K562 (cell line): Measurements from ENCODE around the gene CMTM5. TPM values are rescaled to one million over a fixed set of nuclear protein-coding genes. Genes with fewer than 3 reads are reported as not detected.
"Not testable (repeated sequence)": the region's sequence is repeated elsewhere in the genome, so short reads cannot be mapped to it uniquely, and the experiment has no call there.

Experiments
- ATAC-seq: fragments of 200-7000 bp; cut with Tn5 transposase; 3 replicates; pipeline ENCODE4 v1.9.1; 2020; ENCODE audit warnings: moderate library complexity
- BruUV-seq: library from RNA; stranded (reverse); fragments of 400-500 nt; replicated peaks from 2 replicates; lab custom pipeline; 2021; lab: Mats Ljungman, UMichigan
- CTCF ChIA-PET: fragments of 300-600 bp; formaldehyde crosslinking; extraction: SDS; loops from one replicate; lab custom pipeline; 2021; ENCODE audit warnings: low intra/inter-chr PET ratio; lab: Yijun Ruan, JAX
- POLR2A ChIA-PET: fragments of 300-600, 350-650 bp; sonication (Branson Sonifier 250); formaldehyde crosslinking; extraction: SDS; loops from one replicate; lab custom pipeline; 2021; ENCODE audit warnings: antibody characterized with exemption, inconsistent platforms; lab: Yijun Ruan, JAX
- DNase-seq, 4 experiments: peaks; one replicate each; pipeline versions ENCODE4 v3.0.0 to v3.0.0-alpha.2; 2011 to 2018; ENCODE audit warnings: low spot score in 3 of 4, mixed read lengths in 3 of 4; ENCODE audit errors: extremely low read depth in 1 of 4
- FAIRE-seq: peaks from 2 replicates; lab custom pipeline; 2011; peaks lifted over from hg19 to GRCh38; lab: Jason Lieb, UNC
- H2AFZ ChIP-seq: 2 replicates; pipeline ENCODE4 v1.6.0; 2011; ENCODE audit warnings: low read depth, low read length, control low read depth, inconsistent platforms
- H3K27ac ChIP-seq: fragments of 200-600 bp; 3 replicates; pipeline ENCODE4 v1.8.0; 2011; ENCODE audit warnings: low read depth, mild to moderate bottlenecking, control low read depth, inconsistent platforms, low read length, moderate library complexity, mixed read lengths; ENCODE audit errors: extremely low read depth
- H3K27me3 ChIP-seq, 2 experiments: fragments of 300-600 bp in 1 of 2; 2 replicates in 1 of 2; 3 replicates in 1 of 2; pipeline versions ENCODE4 v1.6.0 to v1.8.0; 2011; ENCODE audit warnings: inconsistent platforms in 2 of 2, low read length in 2 of 2, mild to moderate bottlenecking in 1 of 2, mixed read lengths in 1 of 2, moderate library complexity in 1 of 2; ENCODE audit not compliant: control insufficient read depth in 2 of 2, insufficient read depth in 2 of 2
- H3K36me3 ChIP-seq: fragments of 300-600 bp; 3 replicates; pipeline ENCODE4 v1.8.0; 2011; ENCODE audit warnings: mild to moderate bottlenecking, low read length, inconsistent platforms; ENCODE audit not compliant: control insufficient read depth, insufficient read depth
- H3K4me1 ChIP-seq, 2 experiments: fragments of 200-600 bp in 1 of 2; replicated peaks in 1 of 2; 2 replicates in 1 of 2; 3 replicates in 1 of 2; pipeline versions ENCODE4 v1.5.1 to v1.8.0; 2011; ENCODE audit warnings: inconsistent platforms in 2 of 2, low read length in 2 of 2, mild to moderate bottlenecking in 1 of 2, mixed read lengths in 1 of 2, moderate library complexity in 1 of 2; ENCODE audit not compliant: control insufficient read depth in 2 of 2, insufficient read depth in 2 of 2
- H3K4me2 ChIP-seq: 2 replicates; pipeline ENCODE4 v1.6.1; 2011; ENCODE audit warnings: low read length, control low read depth, inconsistent platforms, mixed read lengths; ENCODE audit not compliant: insufficient read depth
- H3K4me3 ChIP-seq: fragments of 200-600 bp; sonication (generic), shearing (Covaris generic); 2 replicates; pipeline ENCODE4 v1.5.1; 2016; ENCODE audit warnings: control low read depth, inconsistent platforms
- H3K79me2 ChIP-seq: fragments of 200-600 bp; 3 replicates; pipeline ENCODE4 v1.8.0; 2011; ENCODE audit warnings: low read length, inconsistent platforms; ENCODE audit not compliant: control insufficient read depth, insufficient read depth
- H3K9ac ChIP-seq, 2 experiments: 2 replicates each; pipeline versions ENCODE4 v1.6.0 to v1.6.1; 2011; ENCODE audit warnings: low read depth in 2 of 2, low read length in 2 of 2, control low read depth in 1 of 2, inconsistent platforms in 1 of 2, mild to moderate bottlenecking in 1 of 2, mixed read lengths in 1 of 2; ENCODE audit not compliant: insufficient read depth in 1 of 2
- H3K9me1 ChIP-seq: one replicate; pipeline ENCODE4 v1.6.0; 2011; ENCODE audit warnings: inconsistent platforms, mild to moderate bottlenecking, low read length, moderate library complexity; ENCODE audit not compliant: control insufficient read depth, insufficient read depth
- H3K9me3 ChIP-seq: replicated peaks from 2 replicates; pipeline ENCODE4 v1.5.1; 2011; ENCODE audit warnings: low read depth, low read length, inconsistent platforms; ENCODE audit not compliant: control insufficient read depth, insufficient read depth
- H4K20me1 ChIP-seq: replicated peaks from 2 replicates; pipeline ENCODE4 v1.6.1; 2011; ENCODE audit warnings: low read length, inconsistent platforms, mixed read lengths; ENCODE audit not compliant: control insufficient read depth, insufficient read depth
- MCM2 ChIP-seq: fragments of 450-650 bp; IDR thresholded peaks from 2 replicates; pipeline ENCODE4 v1.6.1; 2017; ENCODE audit warnings: low read depth, mild to moderate bottlenecking
- RBM34 ChIP-seq: fragments of 200-400 bp; formaldehyde crosslinking; IDR thresholded peaks from 2 replicates; pipeline ENCODE4 v1.6.1; 2018; ENCODE audit warnings: low read length, borderline replicate concordance; ENCODE audit not compliant: insufficient read depth
- WGBS: fragments of 100-300 bp; shearing (Covaris generic); methylation state at CpG from one replicate; pipeline ENCODE4 v1.1.6; 2016; ENCODE audit warnings: low coverage, mixed read lengths; ENCODE audit not compliant: insufficient coverage; ENCODE audit errors: missing lambda C conversion rate; 5-methylcytosine and 5-hydroxymethylcytosine counted together
- in situ Hi-C: fragments of 300-500 bp; cut with MboI; formaldehyde crosslinking; loops from 4 replicates; pipeline ENCODE4 v1.15.0; 2018; ENCODE audit warnings: inconsistent platforms, mixed read lengths
- intact Hi-C: fragments of 100-400 bp; cut with micrococcal nuclease; formaldehyde crosslinking; loops from 2 replicates; pipeline ENCODE4 v1.14.2; 2022
- polyA plus RNA-seq, 8 experiments: library from polyadenylated mRNA; depleted of rRNA in 4 of 8; stranded (reverse) in 5 of 8; unstranded in 3 of 8; fragments of >200 nt; fragmentation: Nextera tagmentation in 2 of 8; fragmentation: Illumina TruSeq in 1 of 8; extraction: Ambion mirVana in 2 of 8; extraction: Trizol in 1 of 8; gene quantifications; 2 replicates each; pipeline versions ENCODE4 v1.2.1 to v1.2.3, GENCODE V29; 2011 to 2014; ENCODE audit warnings: inconsistent platforms in 1 of 8, missing spikeins in 1 of 8
- total RNA-seq, 7 experiments: library from RNA; depleted of rRNA in 6 of 7; stranded (reverse); fragments of >200 nt in 6 of 7; fragmentation: Illumina TruSeq in 2 of 7; extraction: Trizol in 2 of 7; gene quantifications; 2 replicates each; pipeline versions ENCODE4 v1.2.1 to v1.2.3, GENCODE V29; 2011 to 2021; ENCODE audit warnings: low replicate concordance in 1 of 7

Gene CMTM5
- total and polyA plus RNA-seq, 9 of the 15 experiments (the other 6 are each of a cell fraction or from before 2014, with no cell fraction given), result 0.21 TPM; not detected in 8

GRCh38 chr14:23385642-23386265 is 8.9 kb downstream of the CMTM5 start:
- Histone ChIP-seq H4K20me1 (no peaks in the 10 kb centered on the region), H3K27ac (no peak overlapping the region), H3K9me1 (no peaks in the 10 kb centered on the region), H3K9me3 (no peaks in the 10 kb centered on the region), H3K4me3 (no peak overlapping the region), H3K4me1 (peaks cover 0 to 11% of the 10 kb centered on the region in 2 experiments; a peak in 2 of 5 replicates), H3K27me3 (peaks cover 21 to 64% of the 10 kb centered on the region in 2 experiments; a peak in 4 of 5 replicates), H3K36me3 (no peaks in the 10 kb centered on the region), H2AFZ (no peak overlapping the region), H3K9ac (no peak overlapping the region), H3K79me2 (no peaks in the 10 kb centered on the region), H3K4me2 (no peak overlapping the region)
- intact Hi-C loops (no loop called here), in situ Hi-C loops (loop anchor here (10.0 kb wide), 1 partner anchor 121 kb away; no protein-coding TSS in a partner anchor)
- DNase-seq (no peak), ATAC-seq (peak; percentile 53), FAIRE-seq (no peak)
- no TSS peak for BruUV-seq
- 5% methylated on average over 9 of the region's 18 CpGs for WGBS
- TF ChIP-seq MCM2, result no peak
- TF ChIP-seq RBM34, result no peak
- POLR2A ChIA-PET, result interaction anchor here (0.7 to 1.6 kb wide), 4 partner anchors 11 to 63 kb away, joined by 3 to 5 read pairs (median 5); partner anchors contain the start of gene IL25
- CTCF ChIA-PET, result no interaction called here

- H3K4me2 ChIP-seq, FAIRE-seq, H3K4me3 ChIP-seq, H4K20me1 ChIP-seq, H3K9ac ChIP-seq, ATAC-seq, H3K79me2 ChIP-seq, BruUV-seq, H3K36me3 ChIP-seq, H3K9me1 ChIP-seq, DNase-seq, CTCF ChIA-PET, H3K27ac ChIP-seq, H3K9me3 ChIP-seq, intact Hi-C loops, H2AFZ ChIP-seq: not testable (repeated sequence)
- H3K27me3 ChIP-seq, result peaks cover 24 to 69% of the 10 kb centered on the region in 2 experiments; a peak in 4 of 5 replicates
- 15% methylated on average over 13 of the region's 17 CpGs for WGBS
- POLR2A ChIA-PET, result interaction anchor here (1.6 kb wide), 1 partner anchor 60 kb away, joined by 5 read pairs; no protein-coding TSS in a partner anchor
- peaks cover 0 to 11% of the 10 kb centered on the region in 2 experiments; a peak in 2 of 5 replicates for H3K4me1 ChIP-seq
- in situ Hi-C loops, result loop anchor here (10.0 kb wide), 1 partner anchor 121 kb away; no protein-coding TSS in a partner anchor
Measured at GRCh38 chr14:23386266-23386657, 9.4 kb downstream of the CMTM5 start.
